Measurements from ENCODE around the gene PTK7. TPM values are rescaled to one million over a fixed set of nuclear protein-coding genes. Genes with fewer than 3 reads are reported as not detected.

PTK7 gene
- total RNA-seq, 1 donor from 2014 or later: 38.9 TPM

- no peak for DNase-seq (ENCODE audit: low read depth)
Observed at GRCh38 chr6:43200541-43200940, 124.4 kb downstream of the PTK7 start.

GRCh38 chr6:43202451-43202850 lies 126.3 kb downstream of the PTK7 start:
- DNase-seq (ENCODE audit: low read depth): no peak

DNA sequence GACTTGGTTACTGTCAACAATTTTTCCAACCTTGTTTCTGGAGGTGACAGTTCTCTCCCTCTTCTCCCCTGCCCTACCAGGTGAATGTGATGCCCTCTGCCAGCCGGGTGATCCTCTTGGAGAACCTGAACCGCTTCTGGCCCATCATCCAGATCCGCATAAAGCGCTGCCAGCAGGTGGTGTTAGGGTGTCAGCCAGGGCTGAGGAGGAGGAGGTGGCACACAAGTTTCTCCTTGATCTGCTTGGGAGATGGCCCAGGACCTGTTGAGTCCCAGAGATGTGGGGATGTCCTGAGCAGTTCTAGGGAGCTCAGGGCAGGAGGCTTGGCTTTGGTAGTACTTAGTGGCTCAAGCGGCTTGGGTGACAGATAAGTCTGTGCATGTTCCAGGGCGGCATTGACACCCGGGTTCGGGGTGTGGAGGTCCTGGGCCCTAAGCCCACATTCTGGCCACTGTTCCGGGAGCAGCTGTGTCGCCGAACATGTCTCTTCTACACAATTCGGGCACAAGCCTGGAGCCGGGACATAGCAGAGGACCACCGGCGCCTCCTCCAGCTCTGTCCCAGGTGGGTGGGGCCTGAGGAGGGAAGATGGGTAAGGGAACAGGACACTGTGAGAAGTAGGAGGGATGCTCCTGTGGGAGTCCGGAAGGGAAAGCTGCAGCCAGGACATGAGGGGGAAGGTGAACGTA lies 127.1 kb downstream of the PTK7 start:
- no peak for DNase-seq (ENCODE audit: low read depth)

- no peak for DNase-seq (ENCODE audit: low read depth)
Observed at GRCh38 chr6:43203718-43204095, 127.6 kb downstream of the PTK7 start.

DNA sequence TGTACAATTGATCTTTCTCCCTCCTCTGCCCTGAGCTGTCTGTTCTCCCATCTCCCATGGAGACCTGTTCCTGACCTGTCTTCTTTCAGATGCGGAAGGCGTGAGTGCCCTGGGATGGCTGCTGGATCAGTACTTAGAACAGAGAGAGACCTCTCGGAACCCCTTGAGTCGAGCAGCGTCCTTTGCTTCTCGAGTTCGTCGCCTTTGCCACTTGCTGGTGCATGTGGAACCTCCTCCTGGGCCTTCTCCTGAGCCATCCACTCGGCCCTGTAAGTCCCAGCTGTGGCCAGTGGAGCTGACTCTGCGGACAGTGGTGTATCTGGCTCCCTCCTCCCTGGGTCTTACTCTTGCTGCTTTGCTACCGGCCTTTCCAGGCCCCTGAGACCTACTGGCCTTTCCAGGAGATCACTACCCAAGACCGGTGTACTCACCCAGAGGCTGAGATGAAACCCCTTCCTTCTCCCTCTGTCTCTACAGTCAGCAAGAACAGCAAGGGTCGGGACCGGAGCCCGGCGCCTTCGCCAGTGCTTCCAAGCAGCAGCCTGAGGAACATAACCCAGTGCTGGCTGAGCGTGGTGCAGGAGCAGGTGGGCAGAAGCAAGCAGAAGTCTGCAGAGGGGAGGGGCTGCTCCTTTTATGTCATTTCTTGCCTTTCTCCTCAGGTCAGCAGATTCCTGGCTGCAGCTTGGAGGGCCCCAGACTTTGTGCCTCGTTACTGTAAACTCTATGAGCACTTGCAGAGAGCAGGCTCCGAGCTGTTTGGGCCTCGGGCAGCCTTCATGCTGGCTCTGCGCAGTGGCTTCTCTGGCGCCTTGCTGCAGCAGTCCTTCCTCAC lies 128.4 kb downstream of the PTK7 start:
- no peak for DNase-seq (ENCODE audit: low read depth)

GRCh38 chr6:43205849-43206248 lies 129.7 kb downstream of the PTK7 start:
- no peak for DNase-seq (ENCODE audit: low read depth)

DNA sequence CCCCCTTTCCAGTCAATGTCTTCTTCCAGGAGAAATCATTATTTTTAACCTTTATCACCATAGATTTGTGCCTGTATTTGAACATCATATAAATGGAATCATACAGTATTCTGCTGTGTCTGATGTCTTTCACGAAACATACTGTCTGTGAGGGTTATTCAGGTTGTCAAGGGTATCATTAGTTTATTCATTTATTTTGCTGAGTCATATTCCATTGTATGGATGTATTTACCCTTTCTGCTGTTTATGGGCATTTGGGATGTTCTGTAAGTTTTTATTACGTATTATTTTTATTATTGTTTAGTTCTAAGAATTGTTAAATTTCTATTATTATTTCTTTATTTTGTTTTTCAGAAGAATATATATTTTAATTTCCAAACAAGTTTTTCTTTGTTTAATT lies 131.2 kb downstream of the PTK7 start:
- DNase-seq (ENCODE audit: low read depth): no peak

Other genes with a start within 250 kb of the PTK7 start
- 110 and 113 TPM in 2 replicates for gene RPL7L1, start 196.7 kb upstream of the PTK7 start, total RNA-seq
- not detected in 2 replicates for gene PTCRA, start 160.3 kb upstream of the PTK7 start, total RNA-seq
- 27.5 and 33.2 TPM in 2 replicates for gene CNPY3, start 146.8 kb upstream of the PTK7 start, total RNA-seq
- not detected in 2 replicates for gene GNMT, start 115.6 kb upstream of the PTK7 start, total RNA-seq
- 29.3 and 32.8 TPM in 2 replicates for gene PEX6, start 97.1 kb upstream of the PTK7 start, total RNA-seq
- 50.5 and 52.1 TPM in 2 replicates for gene PPP2R5D, start 91.7 kb upstream of the PTK7 start, total RNA-seq
- gene MEA1, start 62.4 kb upstream of the PTK7 start, total RNA-seq: 29.2 and 33.6 TPM in 2 replicates
- 94.5 and 194 TPM in 2 replicates for gene KLHDC3, start 62.1 kb upstream of the PTK7 start, total RNA-seq
- gene RRP36, start 54.7 kb upstream of the PTK7 start, total RNA-seq: 64.0 and 65.6 TPM in 2 replicates
- 54.1 and 58.1 TPM in 2 replicates for gene CUL7, start 22.5 kb upstream of the PTK7 start, total RNA-seq
- gene MRPL2, start 16.9 kb upstream of the PTK7 start, total RNA-seq: 17.6 and 27.3 TPM in 2 replicates
- gene KLC4, start 16.7 kb upstream of the PTK7 start, total RNA-seq: 21.0 and 23.6 TPM in 2 replicates
- 66.1 and 69.9 TPM in 2 replicates for gene SRF, start 95.0 kb downstream of the PTK7 start, total RNA-seq
- 14.5 and 20.7 TPM in 2 replicates for gene CUL9, start 105.9 kb downstream of the PTK7 start, total RNA-seq
- gene DNPH1, start 153.2 kb downstream of the PTK7 start, total RNA-seq: 63.6 and 109 TPM in 2 replicates
- gene TTBK1, start 167.2 kb downstream of the PTK7 start, total RNA-seq: not detected in 2 replicates
- gene SLC22A7, start 221.9 kb downstream of the PTK7 start, total RNA-seq: not detected in 2 replicates
- gene CRIP3, start 232.5 kb downstream of the PTK7 start, total RNA-seq: 0.78 TPM in 1 of 2 replicates, not detected in the other